ENCODE measurements around the gene UBTF. TPM values are rescaled to one million over a fixed set of nuclear protein-coding genes. Genes with fewer than 3 reads are reported as not detected.

UBTF gene
- total and polyA plus RNA-seq, 7 experiments from 2014 or later: 49.0 to 303 (median 162) TPM

DNA sequence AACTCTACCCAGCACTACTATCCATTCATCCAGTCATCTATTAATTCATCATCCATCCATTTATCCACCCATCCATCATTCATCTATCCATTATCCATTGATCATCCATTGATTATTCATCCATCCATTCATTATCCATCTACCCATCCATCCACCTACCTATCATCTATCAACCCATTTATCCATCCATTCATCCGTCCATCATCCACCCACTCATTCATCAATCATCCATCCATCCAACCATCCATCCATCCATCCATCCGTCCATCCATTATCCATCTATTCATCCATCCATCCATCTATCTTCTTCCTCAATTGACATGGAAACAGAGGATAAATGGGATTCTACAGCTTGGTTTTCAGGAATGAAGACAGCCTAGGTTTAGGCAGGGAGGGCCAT lies 36.4 kb upstream of the UBTF start:
- Histone ChIP-seq H3K4me1 (ENCODE audit: control insufficient read depth in 2 of 2, insufficient read depth in 2 of 2, low read length in 2 of 2) (no peaks in the 10 kb centered on the region), H3K27ac (ENCODE audit: low read depth, low read length) (no peak overlapping the region), H3K9me3 (ENCODE audit: control insufficient read depth in 2 of 3, low read length in 3 of 3) (no peaks in the 10 kb centered on the region), H3K4me3 (ENCODE audit: low read length) (no peak overlapping the region), H3K36me3 (ENCODE audit: control insufficient read depth in 2 of 3, insufficient read depth in 3 of 3, low read length in 3 of 3) (no peaks in the 10 kb centered on the region), H3K27me3 (ENCODE audit: control insufficient read depth in 2 of 2, insufficient read depth in 2 of 2, low read length in 2 of 2) (no peaks in the 10 kb centered on the region)
- H3K27me3 Mint-ChIP-seq: peaks cover 0 to 4% (median 0%) of the 10 kb centered on the region in 5 donors
- intact Hi-C loops (cut with micrococcal nuclease): no loop called here
- ChIA-PET CTCF (no interaction called here), POLR2A (no interaction called here)
- ATAC-seq (no peak), DNase-seq (no peak)
- H3K9me3 Mint-ChIP-seq: no peaks in the 10 kb centered on the region
- H3K36me3 Mint-ChIP-seq: no peaks in the 10 kb centered on the region
- H3K4me1 Mint-ChIP-seq: peaks cover 0 to 2% (median 0%) of the 10 kb centered on the region in 7 donors
- no peak overlapping the region for H3K27ac Mint-ChIP-seq
- no peak overlapping the region for H3K4me3 Mint-ChIP-seq

GRCh38 chr17:44254361-44255095 lies 35.1 kb upstream of the UBTF start:
- H3K27me3 Mint-ChIP-seq: peaks cover 0 to 4% (median 0%) of the 10 kb centered on the region in 5 donors
- CTCF ChIA-PET: no interaction called here
- no peaks in the 10 kb centered on the region for H3K36me3 Mint-ChIP-seq
- peaks cover 0 to 10% (median 7%) of the 10 kb centered on the region in 7 donors for H3K4me1 Mint-ChIP-seq
- Histone ChIP-seq H3K27me3 (ENCODE audit: control insufficient read depth in 2 of 2, insufficient read depth in 2 of 2, low read length in 2 of 2) (no peaks in the 10 kb centered on the region), H3K4me3 (ENCODE audit: low read length) (no peak overlapping the region), H3K36me3 (ENCODE audit: control insufficient read depth in 2 of 3, insufficient read depth in 3 of 3, low read length in 3 of 3) (no peaks in the 10 kb centered on the region), H3K9me3 (ENCODE audit: control insufficient read depth in 2 of 3, low read length in 3 of 3) (no peaks in the 10 kb centered on the region), H3K27ac (ENCODE audit: low read depth, low read length) (no peak overlapping the region), H3K4me1 (ENCODE audit: control insufficient read depth in 2 of 2, insufficient read depth in 2 of 2, low read length in 2 of 2) (peaks cover 0 to 2% of the 10 kb centered on the region in 2 donors)
- DNase-seq: no peak
- no peak overlapping the region for H3K4me3 Mint-ChIP-seq
- POLR2A ChIA-PET: no interaction called here
- no peak for ATAC-seq
- H3K27ac Mint-ChIP-seq: no peak overlapping the region
- no peaks in the 10 kb centered on the region for H3K9me3 Mint-ChIP-seq
- intact Hi-C loops (cut with micrococcal nuclease): no loop called here

- ChIA-PET CTCF (no interaction called here), POLR2A (no interaction called here)
- DNase-seq: no peak
Observed at GRCh38 chr17:44253006-44253405, 33.5 kb upstream of the UBTF start.

GRCh38 chr17:44251062-44251461 lies 31.6 kb upstream of the UBTF start:
- intact Hi-C loops (cut with micrococcal nuclease): no loop called here
- H3K4me1 ChIP-seq (ENCODE audit: control insufficient read depth in 2 of 2, insufficient read depth in 2 of 2, low read length in 2 of 2): peaks cover 18 to 31% of the 10 kb centered on the region in 2 donors
- Mint-ChIP-seq H3K9me3 (no peaks in the 10 kb centered on the region), H3K4me1 (peaks cover 23 to 42% (median 39%) of the 10 kb centered on the region in 7 donors), H3K36me3 (no peaks in the 10 kb centered on the region), H3K4me3 (no peak overlapping the region), H3K27ac (peak overlapping the region in 2 of 9 donors; percentile 68 to 71), H3K27me3 (peaks cover 0 to 4% (median 0%) of the 10 kb centered on the region in 5 donors)
- no peaks in the 10 kb centered on the region for H3K27me3 ChIP-seq (ENCODE audit: control insufficient read depth in 2 of 2, insufficient read depth in 2 of 2, low read length in 2 of 2)
- ChIA-PET CTCF (no interaction called here), POLR2A (interaction anchor here (0.9 kb wide), 1 partner anchor 31 kb away, joined by 4 read pairs; no protein-coding TSS in a partner anchor)
- H3K27ac ChIP-seq (ENCODE audit: low read depth, low read length): no peak overlapping the region
- no peaks in the 10 kb centered on the region for H3K36me3 ChIP-seq (ENCODE audit: control insufficient read depth in 2 of 3, insufficient read depth in 3 of 3, low read length in 3 of 3)
- no peak for DNase-seq
- no peak overlapping the region for H3K4me3 ChIP-seq (ENCODE audit: low read length)
- no peak for ATAC-seq
- H3K9me3 ChIP-seq (ENCODE audit: control insufficient read depth in 2 of 3, low read length in 3 of 3): no peaks in the 10 kb centered on the region

More at GRCh38 chr17:44253006-44253405, 33.5 kb upstream of the UBTF start:
- H3K27me3 Mint-ChIP-seq: peaks cover 0 to 4% (median 0%) of the 10 kb centered on the region in 5 donors
- H3K4me3 Mint-ChIP-seq: no peak overlapping the region
- no peak for ATAC-seq
- no peaks in the 10 kb centered on the region for H3K36me3 Mint-ChIP-seq
- peaks cover 6 to 11% of the 10 kb centered on the region in 2 donors for H3K4me1 ChIP-seq (ENCODE audit: control insufficient read depth in 2 of 2, insufficient read depth in 2 of 2, low read length in 2 of 2)
- no peaks in the 10 kb centered on the region for H3K27me3 ChIP-seq (ENCODE audit: control insufficient read depth in 2 of 2, insufficient read depth in 2 of 2, low read length in 2 of 2)
- H3K27ac Mint-ChIP-seq: no peak overlapping the region
- H3K9me3 ChIP-seq (ENCODE audit: control insufficient read depth in 2 of 3, low read length in 3 of 3): no peaks in the 10 kb centered on the region
- H3K4me1 Mint-ChIP-seq: peaks cover 6 to 22% (median 20%) of the 10 kb centered on the region in 7 donors
- H3K9me3 Mint-ChIP-seq: no peaks in the 10 kb centered on the region
- intact Hi-C loops (cut with micrococcal nuclease): no loop called here
- H3K4me3 ChIP-seq (ENCODE audit: low read length): no peak overlapping the region
- H3K27ac ChIP-seq (ENCODE audit: low read depth, low read length): no peak overlapping the region
- H3K36me3 ChIP-seq (ENCODE audit: control insufficient read depth in 2 of 3, insufficient read depth in 3 of 3, low read length in 3 of 3): no peaks in the 10 kb centered on the region

GRCh38 chr17:44249501-44250246 lies 30.2 kb upstream of the UBTF start:
- Mint-ChIP-seq H3K4me1 (peaks cover 26 to 51% (median 48%) of the 10 kb centered on the region in 7 donors), H3K27ac (peak overlapping the region in 7 of 9 donors; percentile 6 to 82 (median 58)), H3K36me3 (no peaks in the 10 kb centered on the region), H3K4me3 (no peak overlapping the region), H3K9me3 (no peaks in the 10 kb centered on the region), H3K27me3 (no peaks in the 10 kb centered on the region)
- no peak for ATAC-seq
- Histone ChIP-seq H3K27me3 (ENCODE audit: control insufficient read depth in 2 of 2, insufficient read depth in 2 of 2, low read length in 2 of 2) (no peaks in the 10 kb centered on the region), H3K27ac (ENCODE audit: low read depth, low read length) (no peak overlapping the region), H3K4me1 (ENCODE audit: control insufficient read depth in 2 of 2, insufficient read depth in 2 of 2, low read length in 2 of 2) (peaks cover 24 to 39% of the 10 kb centered on the region in 2 donors), H3K9me3 (ENCODE audit: control insufficient read depth in 2 of 3, low read length in 3 of 3) (no peaks in the 10 kb centered on the region), H3K36me3 (ENCODE audit: control insufficient read depth in 2 of 3, insufficient read depth in 3 of 3, low read length in 3 of 3) (no peaks in the 10 kb centered on the region), H3K4me3 (ENCODE audit: low read length) (no peak overlapping the region)
- CTCF ChIA-PET: no interaction called here
- DNase-seq: no peak
- POLR2A ChIA-PET: no interaction called here
- intact Hi-C loops (cut with micrococcal nuclease): no loop called here

GRCh38 chr17:44247876-44248736 lies 28.6 kb upstream of the UBTF start:
- no peak overlapping the region for H3K4me3 ChIP-seq (ENCODE audit: low read length)
- Mint-ChIP-seq H3K4me3 (peak overlapping the region in 4 of 10 donors; percentile 29 to 75 (median 58)), H3K27ac (peak overlapping the region in 7 of 9 donors; percentile 26 to 82 (median 68)), H3K9me3 (no peaks in the 10 kb centered on the region), H3K4me1 (peaks cover 26 to 56% (median 49%) of the 10 kb centered on the region in 7 donors), H3K36me3 (no peaks in the 10 kb centered on the region), H3K27me3 (peaks cover 0 to under 1% (median 0%) of the 10 kb centered on the region in 5 donors)
- DNase-seq (no peak), ATAC-seq (no peak)
- intact Hi-C loops (cut with micrococcal nuclease): loop anchor here in 1 of 2 donors (2.0 kb wide), 1 partner anchor 27 kb away; no protein-coding TSS in a partner anchor
- peaks cover 24 to 39% of the 10 kb centered on the region in 2 donors for H3K4me1 ChIP-seq (ENCODE audit: control insufficient read depth in 2 of 2, insufficient read depth in 2 of 2, low read length in 2 of 2)
- H3K27me3 ChIP-seq (ENCODE audit: control insufficient read depth in 2 of 2, insufficient read depth in 2 of 2, low read length in 2 of 2): no peaks in the 10 kb centered on the region
- H3K36me3 ChIP-seq (ENCODE audit: control insufficient read depth in 2 of 3, insufficient read depth in 3 of 3, low read length in 3 of 3): no peaks in the 10 kb centered on the region
- ChIA-PET POLR2A (interaction anchor here (1.5 to 3.8 kb wide), 3 partner anchors 24 to 32 kb away, joined by 6 to 25 read pairs (median 6); partner anchors contain the start of gene UBTF), CTCF (no interaction called here)
- no peaks in the 10 kb centered on the region for H3K9me3 ChIP-seq (ENCODE audit: control insufficient read depth in 2 of 3, low read length in 3 of 3)
- H3K27ac ChIP-seq (ENCODE audit: low read depth, low read length): no peak overlapping the region
